ENCODE data around the gene CCNYL1. TPM values are rescaled to one million over a fixed set of nuclear protein-coding genes. Genes with fewer than 3 reads are reported as not detected.

Gene CCNYL1
- polyA plus RNA-seq, 3 donors = 4.1 to 10.6 (median 4.6) TPM

DNA sequence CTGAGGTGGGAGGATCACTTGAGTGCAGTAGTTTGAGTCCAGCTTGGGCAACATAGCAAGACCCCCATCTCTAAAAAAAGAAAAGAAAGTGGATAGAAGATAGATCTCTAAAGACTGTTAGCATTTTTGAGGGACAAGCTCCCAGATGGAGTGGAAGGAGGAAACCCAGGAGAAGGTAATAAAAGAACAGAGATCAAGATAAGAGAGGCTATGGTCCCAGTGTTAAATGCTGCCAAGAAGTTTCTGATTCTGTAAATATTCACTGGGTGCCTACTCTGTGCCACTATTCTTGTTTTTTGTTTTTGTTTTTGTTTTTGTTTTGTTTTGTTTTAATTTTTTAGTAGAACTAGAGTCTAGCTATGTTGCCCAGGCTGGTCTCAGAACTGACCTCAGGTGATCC is 32.1 kb downstream of the CCNYL1 start:
- intact Hi-C loops (cut with micrococcal nuclease) = loop anchor here in 1 of 2 donors (10.0 kb wide), 1 partner anchor 301 kb away; no protein-coding TSS in a partner anchor
- Mint-ChIP-seq H3K36me3 (peaks cover 20 to 36% of the 10 kb centered on the region in 2 donors), H3K4me3 (no peak overlapping the region), H3K4me1 (no peaks in the 10 kb centered on the region), H3K27me3 (ENCODE audit: low read depth in 3 of 3) (no peaks in the 10 kb centered on the region), H3K27ac (no peak overlapping the region), H3K9me3 (no peaks in the 10 kb centered on the region)
- no peaks in the 10 kb centered on the region for H3K9me3 ChIP-seq (replicated peaks in 1 of 2; ENCODE audit: control insufficient read depth in 1 of 2, insufficient read depth in 1 of 2, low read length in 2 of 2)
- H3K4me3 ChIP-seq (replicated peaks in 1 of 3; ENCODE audit: low read depth in 2 of 3, low read length in 3 of 3) = no peak overlapping the region
- TF ChIP-seq, protein P1, sequence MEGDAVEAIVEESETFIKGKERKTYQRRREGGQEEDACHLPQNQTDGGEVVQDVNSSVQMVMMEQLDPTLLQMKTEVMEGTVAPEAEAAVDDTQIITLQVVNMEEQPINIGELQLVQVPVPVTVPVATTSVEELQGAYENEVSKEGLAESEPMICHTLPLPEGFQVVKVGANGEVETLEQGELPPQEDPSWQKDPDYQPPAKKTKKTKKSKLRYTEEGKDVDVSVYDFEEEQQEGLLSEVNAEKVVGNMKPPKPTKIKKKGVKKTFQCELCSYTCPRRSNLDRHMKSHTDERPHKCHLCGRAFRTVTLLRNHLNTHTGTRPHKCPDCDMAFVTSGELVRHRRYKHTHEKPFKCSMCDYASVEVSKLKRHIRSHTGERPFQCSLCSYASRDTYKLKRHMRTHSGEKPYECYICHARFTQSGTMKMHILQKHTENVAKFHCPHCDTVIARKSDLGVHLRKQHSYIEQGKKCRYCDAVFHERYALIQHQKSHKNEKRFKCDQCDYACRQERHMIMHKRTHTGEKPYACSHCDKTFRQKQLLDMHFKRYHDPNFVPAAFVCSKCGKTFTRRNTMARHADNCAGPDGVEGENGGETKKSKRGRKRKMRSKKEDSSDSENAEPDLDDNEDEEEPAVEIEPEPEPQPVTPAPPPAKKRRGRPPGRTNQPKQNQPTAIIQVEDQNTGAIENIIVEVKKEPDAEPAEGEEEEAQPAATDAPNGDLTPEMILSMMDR (IDR thresholded peaks at IDR 0.05) = no peak
- no peak overlapping the region for H3K27ac ChIP-seq (ENCODE audit: low read depth in 1 of 2, low read length in 2 of 2)
- DNase-seq = no peak
- no peaks in the 10 kb centered on the region for H3K27me3 ChIP-seq (ENCODE audit: control insufficient read depth in 2 of 2, insufficient read depth in 2 of 2, low read length in 2 of 2)
- peaks cover 37 to 66% of the 10 kb centered on the region in 2 donors for H3K36me3 ChIP-seq (replicated peaks in 1 of 2; ENCODE audit: control insufficient read depth in 1 of 2, insufficient read depth in 2 of 2, low read length in 2 of 2)
- no peak overlapping the region for H2AFZ ChIP-seq (ENCODE audit: insufficient read depth, low read depth, low read length, poor library complexity, severe bottlenecking)
- no peaks in the 10 kb centered on the region for H4K20me1 ChIP-seq (ENCODE audit: insufficient read depth, low read length)
- no peaks in the 10 kb centered on the region for H3K4me1 ChIP-seq (ENCODE audit: control insufficient read depth in 1 of 2, insufficient read depth in 2 of 2, low read length in 2 of 2)
- H3K9ac ChIP-seq (ENCODE audit: insufficient read depth, low read length, poor library complexity, severe bottlenecking) = no peak overlapping the region
- no peak overlapping the region for H3K4me2 ChIP-seq (replicated peaks; ENCODE audit: extremely low read depth, low read length, poor library complexity, severe bottlenecking)
- H3K79me2 ChIP-seq (ENCODE audit: insufficient read depth, low read length) = no peaks in the 10 kb centered on the region

GRCh38 chr2:207744050-207744449 is 32.6 kb downstream of the CCNYL1 start:
- DNase-seq = no peak
- H2AFZ ChIP-seq (ENCODE audit: insufficient read depth, low read depth, low read length, poor library complexity, severe bottlenecking) = no peak overlapping the region
- no peaks in the 10 kb centered on the region for H3K9me3 Mint-ChIP-seq
- H4K20me1 ChIP-seq (ENCODE audit: insufficient read depth, low read length) = no peaks in the 10 kb centered on the region
- no peak overlapping the region for H3K9ac ChIP-seq (ENCODE audit: insufficient read depth, low read length, poor library complexity, severe bottlenecking)
- H3K4me3 Mint-ChIP-seq = no peak overlapping the region
- H3K4me3 ChIP-seq (replicated peaks in 1 of 3; ENCODE audit: low read depth in 2 of 3, low read length in 3 of 3) = no peak overlapping the region
- TF ChIP-seq, protein P1 (IDR thresholded peaks at IDR 0.05) = no peak
- 80% methylated on average over 1 of the region's 2 CpGs for WGBS (ENCODE audit: insufficient coverage)
- no peaks in the 10 kb centered on the region for H3K9me3 ChIP-seq (replicated peaks in 1 of 2; ENCODE audit: control insufficient read depth in 1 of 2, insufficient read depth in 1 of 2, low read length in 2 of 2)
- H3K27ac ChIP-seq (ENCODE audit: low read depth in 1 of 2, low read length in 2 of 2) = no peak overlapping the region
- no peak overlapping the region for H3K27ac Mint-ChIP-seq
- H3K4me1 Mint-ChIP-seq = no peaks in the 10 kb centered on the region
- intact Hi-C loops (cut with micrococcal nuclease) = loop anchor here in 1 of 2 donors (10.0 kb wide), 1 partner anchor 301 kb away; no protein-coding TSS in a partner anchor
- H3K27me3 ChIP-seq (ENCODE audit: control insufficient read depth in 2 of 2, insufficient read depth in 2 of 2, low read length in 2 of 2) = no peaks in the 10 kb centered on the region
- H3K4me1 ChIP-seq (ENCODE audit: control insufficient read depth in 1 of 2, insufficient read depth in 2 of 2, low read length in 2 of 2) = no peaks in the 10 kb centered on the region
- H3K36me3 ChIP-seq (replicated peaks in 1 of 2; ENCODE audit: control insufficient read depth in 1 of 2, insufficient read depth in 2 of 2, low read length in 2 of 2) = peaks cover 41 to 71% of the 10 kb centered on the region in 2 donors
- no peaks in the 10 kb centered on the region for H3K27me3 Mint-ChIP-seq (ENCODE audit: low read depth in 3 of 3)
- no peaks in the 10 kb centered on the region for H3K79me2 ChIP-seq (ENCODE audit: insufficient read depth, low read length)
- H3K36me3 Mint-ChIP-seq = peaks cover 20 to 36% of the 10 kb centered on the region in 2 donors
- H3K4me2 ChIP-seq (replicated peaks; ENCODE audit: extremely low read depth, low read length, poor library complexity, severe bottlenecking) = no peak overlapping the region
